ENCODE results near the gene HOOK2.

DNA sequence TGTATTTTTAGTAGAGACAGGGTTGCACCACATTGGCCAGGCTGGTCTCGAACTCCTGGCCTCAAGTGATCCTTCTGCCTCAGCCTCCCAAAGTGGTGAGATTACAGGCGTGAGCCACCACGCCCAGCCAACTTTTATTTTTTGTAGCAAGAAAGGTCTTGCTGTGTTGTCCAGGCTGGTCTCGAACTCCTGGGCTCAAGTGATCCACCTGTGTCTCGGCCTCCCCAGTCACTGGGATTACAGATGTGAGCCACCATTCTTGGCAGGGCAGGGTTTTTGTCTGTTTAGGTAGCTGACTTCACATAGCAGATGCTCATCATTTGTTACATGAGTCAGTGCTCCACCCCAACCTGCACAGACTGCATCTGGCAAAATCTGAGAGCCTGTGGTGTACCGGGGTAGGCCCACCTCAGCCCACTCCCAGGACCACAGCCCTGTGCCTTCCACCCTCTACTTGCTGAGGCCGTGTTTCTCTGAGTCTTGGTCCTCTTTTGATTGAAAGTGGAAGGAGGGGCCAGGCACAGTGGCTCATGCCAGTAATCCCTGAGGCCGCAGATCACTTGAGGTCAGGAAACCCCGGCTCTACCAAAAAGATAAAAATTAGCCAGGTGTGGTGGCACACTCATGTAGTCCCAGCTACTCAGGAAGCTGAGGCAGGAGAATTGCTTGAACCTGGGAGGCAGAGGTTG is 47.5 kb downstream of the HOOK2 start:
- TF ChIP-seq, protein P1, sequence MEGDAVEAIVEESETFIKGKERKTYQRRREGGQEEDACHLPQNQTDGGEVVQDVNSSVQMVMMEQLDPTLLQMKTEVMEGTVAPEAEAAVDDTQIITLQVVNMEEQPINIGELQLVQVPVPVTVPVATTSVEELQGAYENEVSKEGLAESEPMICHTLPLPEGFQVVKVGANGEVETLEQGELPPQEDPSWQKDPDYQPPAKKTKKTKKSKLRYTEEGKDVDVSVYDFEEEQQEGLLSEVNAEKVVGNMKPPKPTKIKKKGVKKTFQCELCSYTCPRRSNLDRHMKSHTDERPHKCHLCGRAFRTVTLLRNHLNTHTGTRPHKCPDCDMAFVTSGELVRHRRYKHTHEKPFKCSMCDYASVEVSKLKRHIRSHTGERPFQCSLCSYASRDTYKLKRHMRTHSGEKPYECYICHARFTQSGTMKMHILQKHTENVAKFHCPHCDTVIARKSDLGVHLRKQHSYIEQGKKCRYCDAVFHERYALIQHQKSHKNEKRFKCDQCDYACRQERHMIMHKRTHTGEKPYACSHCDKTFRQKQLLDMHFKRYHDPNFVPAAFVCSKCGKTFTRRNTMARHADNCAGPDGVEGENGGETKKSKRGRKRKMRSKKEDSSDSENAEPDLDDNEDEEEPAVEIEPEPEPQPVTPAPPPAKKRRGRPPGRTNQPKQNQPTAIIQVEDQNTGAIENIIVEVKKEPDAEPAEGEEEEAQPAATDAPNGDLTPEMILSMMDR (IDR thresholded peaks at IDR 0.05; ENCODE audit: low read depth, low read length, poor library complexity, severe bottlenecking): no peak
- no peak for TF ChIP-seq EZH2phosphoT487 (IDR thresholded peaks at IDR 0.05; ENCODE audit: borderline replicate concordance, low read length)
